Prostate gland (tissue), 2 donors: ENCODE results near the gene WDR53. TPM values are rescaled to one million over a fixed set of nuclear protein-coding genes. Genes with fewer than 3 reads are reported as not detected.

Source experiments
- DNase-seq: peaks from one replicate; pipeline ENCODE4 v3.0.0-alpha.2; 2019; ENCODE audit warnings: low spot score
- H3K27ac ChIP-seq, 2 donors: fragments of 200-600 bp; sonication (generic); 2 replicates each; pipeline ENCODE4 v1.5.1; 2017 to 2019
- H3K27me3 ChIP-seq: fragments of 200-600 bp; sonication (generic); replicated peaks from 2 replicates; pipeline ENCODE4 v1.5.1; 2019; ENCODE audit not compliant: insufficient read depth
- H3K36me3 ChIP-seq, 2 donors: fragments of 200-600 bp; sonication (generic); 1 replicate in 1 of 2; 2 replicates in 1 of 2; pipeline versions ENCODE4 v1.5.1 to v1.8.1; 2017 to 2019
- H3K4me1 ChIP-seq: fragments of 200-600 bp; sonication (generic); replicated peaks from 2 replicates; pipeline ENCODE4 v1.5.1; 2019
- H3K4me3 ChIP-seq, 2 donors: fragments of 200-600 bp; sonication (generic); 2 replicates each; pipeline ENCODE4 v1.5.1; 2017 to 2019
- H3K9me3 ChIP-seq: fragments of 200-600 bp; sonication (generic); 2 replicates; pipeline ENCODE4 v1.5.1; 2017
- POLR2A ChIP-seq: fragments of 450-650 bp; IDR thresholded peaks from one replicate; pipeline ENCODE4 v1.6.1; 2016; ENCODE audit warnings: antibody characterized with exemption, mild to moderate bottlenecking
- POLR2AphosphoS5 ChIP-seq: sonication (generic); formaldehyde crosslinking; IDR thresholded peaks from one replicate; pipeline ENCODE4 v1.6.1; 2017; ENCODE audit warnings: antibody characterized with exemption
- WGBS: methylation state at CpG from one replicate; pipeline ENCODE4 v1.1.5; 2018; 5-methylcytosine and 5-hydroxymethylcytosine counted together
- intact Hi-C: fragments of 100-400 bp; cut with DNase I; formaldehyde crosslinking; loops from one replicate; pipeline ENCODE4 v1.14.2; 2022
- total RNA-seq, 2 donors: library from RNA; depleted of rRNA; stranded (reverse); fragments of >200 nt; gene quantifications; one replicate each; pipeline ENCODE4 v1.1.0, GENCODE V29; 2016
- TF ChIP-seq, protein P1 (sequence below), 4 experiments: fragments of 200-600 bp in 2 of 4; fragments of 450-650 bp in 2 of 4; sonication (generic) in 2 of 4; IDR thresholded peaks; 1 replicate in 3 of 4; 2 replicates in 1 of 4; pipeline ENCODE4 v1.5.1; 2016 to 2019; ENCODE audit warnings: antibody characterized with exemption in 4 of 4, mild to moderate bottlenecking in 2 of 4, moderate library complexity in 2 of 4

Gene WDR53
- total RNA-seq, 2 donors from 2014 or later: 8.4 to 17.3 TPM

DNA sequence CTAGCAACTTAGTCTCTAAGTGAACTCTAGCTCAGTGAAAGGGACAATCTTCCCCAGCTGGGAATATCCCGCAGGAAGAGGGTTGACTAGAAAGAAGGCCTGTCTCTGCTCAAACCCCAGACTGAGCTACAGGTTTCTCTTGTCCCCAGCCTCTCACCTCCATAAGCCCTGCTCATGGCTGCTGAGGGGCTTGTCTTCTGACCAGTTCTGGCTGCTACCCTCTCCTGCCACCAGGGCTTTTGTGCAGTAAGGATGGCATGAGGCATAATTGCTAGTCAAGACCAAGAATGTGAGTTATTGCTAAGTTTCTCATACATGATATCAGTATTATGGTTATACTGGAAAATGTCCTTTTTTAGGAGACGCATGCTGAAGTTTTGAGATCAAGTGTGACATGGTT is 21.3 kb downstream of the WDR53 start:
- DNase-seq: no peak
- Histone ChIP-seq H3K9me3 (no peaks in the 10 kb centered on the region), H3K27ac (no peak overlapping the region), H3K27me3 (no peaks in the 10 kb centered on the region), H3K4me1 (no peaks in the 10 kb centered on the region), H3K36me3 (no peaks in the 10 kb centered on the region), H3K4me3 (no peak overlapping the region)
- intact Hi-C loops: no loop called here
- 97% methylated on average over 2 of the region's 2 CpGs for WGBS
- TF ChIP-seq, protein P1, sequence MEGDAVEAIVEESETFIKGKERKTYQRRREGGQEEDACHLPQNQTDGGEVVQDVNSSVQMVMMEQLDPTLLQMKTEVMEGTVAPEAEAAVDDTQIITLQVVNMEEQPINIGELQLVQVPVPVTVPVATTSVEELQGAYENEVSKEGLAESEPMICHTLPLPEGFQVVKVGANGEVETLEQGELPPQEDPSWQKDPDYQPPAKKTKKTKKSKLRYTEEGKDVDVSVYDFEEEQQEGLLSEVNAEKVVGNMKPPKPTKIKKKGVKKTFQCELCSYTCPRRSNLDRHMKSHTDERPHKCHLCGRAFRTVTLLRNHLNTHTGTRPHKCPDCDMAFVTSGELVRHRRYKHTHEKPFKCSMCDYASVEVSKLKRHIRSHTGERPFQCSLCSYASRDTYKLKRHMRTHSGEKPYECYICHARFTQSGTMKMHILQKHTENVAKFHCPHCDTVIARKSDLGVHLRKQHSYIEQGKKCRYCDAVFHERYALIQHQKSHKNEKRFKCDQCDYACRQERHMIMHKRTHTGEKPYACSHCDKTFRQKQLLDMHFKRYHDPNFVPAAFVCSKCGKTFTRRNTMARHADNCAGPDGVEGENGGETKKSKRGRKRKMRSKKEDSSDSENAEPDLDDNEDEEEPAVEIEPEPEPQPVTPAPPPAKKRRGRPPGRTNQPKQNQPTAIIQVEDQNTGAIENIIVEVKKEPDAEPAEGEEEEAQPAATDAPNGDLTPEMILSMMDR (IDR thresholded peaks at IDR 0.05): no peak
- no peak for TF ChIP-seq POLR2AphosphoS5

GRCh38 chr3:196546537-196546936 is 21.8 kb downstream of the WDR53 start:
- Histone ChIP-seq H3K9me3 (no peaks in the 10 kb centered on the region), H3K4me1 (no peaks in the 10 kb centered on the region), H3K27ac (no peak overlapping the region), H3K27me3 (no peaks in the 10 kb centered on the region), H3K4me3 (no peak overlapping the region), H3K36me3 (no peaks in the 10 kb centered on the region)
- DNase-seq: peak; percentile 34
- intact Hi-C loops: no loop called here
- WGBS: 48% methylated on average over 5 of the region's 5 CpGs
- TF ChIP-seq POLR2A (no peak), POLR2AphosphoS5 (peak; percentile 67)

GRCh38 chr3:196544491-196544992 is 23.8 kb downstream of the WDR53 start:
- H3K4me3 ChIP-seq: no peak overlapping the region
- no peak overlapping the region for H3K27ac ChIP-seq
- no peak for DNase-seq
- intact Hi-C loops: no loop called here
- no peaks in the 10 kb centered on the region for H3K4me1 ChIP-seq
- 97% methylated on average over 2 of the region's 2 CpGs for WGBS
- TF ChIP-seq POLR2AphosphoS5: no peak
- TF ChIP-seq, protein P1 (IDR thresholded peaks at IDR 0.05): no peak
- no peak for TF ChIP-seq POLR2A
- H3K9me3 ChIP-seq: no peaks in the 10 kb centered on the region
- H3K36me3 ChIP-seq: no peaks in the 10 kb centered on the region
- no peaks in the 10 kb centered on the region for H3K27me3 ChIP-seq

DNA sequence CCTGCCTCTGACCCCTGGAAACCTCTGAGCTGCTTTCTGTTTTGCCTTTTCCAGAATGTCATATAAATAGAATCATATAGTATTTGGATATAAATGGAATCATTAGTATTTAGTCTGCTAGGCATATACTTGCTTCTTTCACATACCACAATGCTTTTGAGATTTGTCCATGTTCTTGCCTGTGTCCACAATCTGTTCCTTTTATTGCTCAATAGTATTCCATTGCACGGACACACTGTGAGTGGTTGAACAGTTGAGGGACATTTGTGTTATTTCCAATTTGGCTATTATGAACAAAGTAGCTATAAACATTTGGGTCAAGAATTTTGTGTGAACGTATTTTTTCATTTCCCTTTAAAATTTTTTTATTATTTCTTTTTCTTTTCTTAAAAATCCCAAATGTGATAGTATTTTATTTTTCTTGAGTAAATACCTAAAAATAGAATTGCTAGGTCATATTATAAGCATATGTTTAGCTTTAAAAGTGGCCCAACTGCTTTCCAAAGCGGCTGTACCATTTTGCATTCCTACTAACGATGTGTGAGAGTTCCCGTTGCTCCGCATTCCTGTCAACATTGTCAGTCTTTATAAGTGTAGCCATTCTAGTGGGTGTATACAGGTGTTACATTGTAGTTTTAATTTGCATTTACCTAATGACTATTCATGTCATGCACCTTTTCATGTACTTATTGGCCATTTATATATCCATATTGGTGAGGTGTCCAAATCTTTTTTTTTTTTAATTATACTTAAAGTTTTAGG is 26.5 kb downstream of the WDR53 start:
- Histone ChIP-seq H3K4me1 (no peaks in the 10 kb centered on the region), H3K9me3 (no peaks in the 10 kb centered on the region), H3K36me3 (no peaks in the 10 kb centered on the region), H3K27me3 (no peaks in the 10 kb centered on the region), H3K27ac (no peak overlapping the region), H3K4me3 (no peak overlapping the region)
- intact Hi-C loops: no loop called here
- no peak for TF ChIP-seq POLR2AphosphoS5
- TF ChIP-seq, protein P1 (IDR thresholded peaks at IDR 0.05): no peak
- no peak for TF ChIP-seq POLR2A
- 85% methylated on average over 6 of the region's 6 CpGs for WGBS
- no peak for DNase-seq

DNA sequence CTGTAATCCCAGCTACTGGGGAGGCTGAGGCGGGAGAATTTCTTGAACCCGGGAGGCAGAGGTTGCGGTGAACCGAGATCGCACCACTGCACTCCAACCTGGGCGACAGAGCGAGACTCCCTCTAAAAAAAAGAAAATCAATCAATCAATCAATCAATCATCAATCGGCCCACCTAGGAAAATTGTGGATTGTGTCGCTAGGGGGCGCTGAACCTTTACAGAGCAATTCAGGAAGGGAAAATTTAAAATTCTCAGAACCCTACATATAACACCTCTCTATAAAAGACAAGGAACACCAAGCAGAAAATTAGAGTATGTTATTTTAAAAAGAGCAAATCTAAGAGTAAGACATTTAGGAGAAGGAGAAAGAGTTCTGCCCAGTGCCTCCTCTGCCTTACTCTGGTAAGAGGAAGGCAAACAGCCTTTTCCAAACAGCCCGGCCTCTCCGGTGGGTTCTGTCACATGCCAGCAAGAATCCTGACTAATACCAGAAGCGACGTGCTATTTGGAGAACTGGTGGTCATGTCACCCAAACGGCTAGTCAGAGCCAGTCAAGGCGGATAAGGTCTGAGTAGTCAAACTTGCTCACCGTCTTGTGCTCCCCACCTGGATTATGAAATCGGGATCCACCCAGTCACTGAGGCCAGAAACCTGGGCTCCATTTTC is 30.9 kb downstream of the WDR53 start:
- TF ChIP-seq, protein P1 (IDR thresholded peaks at IDR 0.05): peak in 3 of 4 experiments; percentile 34 to 48 (median 45)
- TF ChIP-seq POLR2AphosphoS5: no peak
- intact Hi-C loops: loop anchor here (5.0 kb wide), 1 partner anchor 150 kb away; no protein-coding TSS in a partner anchor
- no peaks in the 10 kb centered on the region for H3K4me1 ChIP-seq
- 45% methylated on average over 18 of the region's 18 CpGs for WGBS
- H3K9me3 ChIP-seq: no peaks in the 10 kb centered on the region
- no peak overlapping the region for H3K4me3 ChIP-seq
- H3K27me3 ChIP-seq: no peaks in the 10 kb centered on the region
- H3K36me3 ChIP-seq: no peaks in the 10 kb centered on the region
- no peak for DNase-seq
- H3K27ac ChIP-seq: no peak overlapping the region
